K562 (cell line): ENCODE data around the gene TMEM39B.

Experiments used
- CTCF ChIP-seq, 3 experiments: IDR thresholded peaks in 2 of 3; conservative IDR thresholded peaks in 1 of 3; 2 replicates each; pipeline ENCODE4 v1.5.1; 2011 to 2012; ENCODE audit warnings: low read length in 3 of 3, mild to moderate bottlenecking in 3 of 3, control low read depth in 2 of 3, improper control_type of control experiment in 1 of 3, inconsistent platforms in 1 of 3, low read depth in 1 of 3, mixed read lengths in 1 of 3, moderate library complexity in 1 of 3; ENCODE audit not compliant: insufficient read depth in 2 of 3
- FOXK1 ChIP-seq: sonication (generic); formaldehyde crosslinking; IDR thresholded peaks from 2 replicates; pipeline ENCODE4 v1.8.0; 2022; ENCODE audit warnings: missing genetic modification reagents, mild to moderate bottlenecking, borderline replicate concordance
- KAT8 ChIP-seq: fragments of 450-650 bp; IDR thresholded peaks from 2 replicates; pipeline ENCODE4 v1.6.1; 2016; ENCODE audit warnings: low read depth, mild to moderate bottlenecking
- KDM1A ChIP-seq, 2 experiments: fragments of 450-650 bp; IDR thresholded peaks; 2 replicates each; pipeline ENCODE4 v1.6.1; 2016; ENCODE audit warnings: mild to moderate bottlenecking in 2 of 2
- PCBP2 ChIP-seq: fragments of 200-400 bp; formaldehyde crosslinking; IDR thresholded peaks from 2 replicates; pipeline ENCODE4 v1.6.1; 2018; ENCODE audit warnings: low read length, low read depth, mild to moderate bottlenecking, moderate library complexity; ENCODE audit not compliant: poor library complexity, severe bottlenecking
- POLR2A ChIP-seq: fragments of 450-650 bp; conservative IDR thresholded peaks from 2 replicates; pipeline ENCODE4 v1.6.1; 2016
- SP2 ChIP-seq: IDR thresholded peaks from 2 replicates; pipeline ENCODE4 v1.6.1; 2011; ENCODE audit warnings: mild to moderate bottlenecking, low read depth, low read length, moderate library complexity; ENCODE audit not compliant: poor library complexity, severe bottlenecking; ENCODE audit errors: extremely low read depth
- ZNF584 ChIP-seq: fragments of 200-800 bp; sonication (Bioruptor generic); IDR thresholded peaks from 2 replicates; pipeline ENCODE4 v1.6.1; 2016; ENCODE audit warnings: low read depth, mild to moderate bottlenecking, missing genetic modification characterization, missing compliant biosample characterization
- TF ChIP-seq, protein P1 (sequence below), 2 experiments: IDR thresholded peaks; 2 replicates each; pipeline ENCODE4 v1.6.1; 2011; ENCODE audit warnings: borderline replicate concordance in 1 of 2, control low read depth in 1 of 2, low read depth in 1 of 2, low read length in 1 of 2, mild to moderate bottlenecking in 1 of 2, mixed read lengths in 1 of 2, moderate library complexity in 1 of 2; ENCODE audit not compliant: insufficient read depth in 1 of 2, insufficient read length in 1 of 2, poor library complexity in 1 of 2, severe bottlenecking in 1 of 2; ENCODE audit errors: extremely low read depth in 1 of 2

- TF ChIP-seq ZNF584 (CRISPR knock-in tag): no peak
- TF ChIP-seq CTCF (IDR thresholded peaks at IDR 0.05 in 2 of 3, conservative IDR thresholded peaks at IDR 0.05 in 1 of 3; ENCODE audit: insufficient read depth in 2 of 3, low read depth in 1 of 3, low read length in 3 of 3): no peak
- TF ChIP-seq POLR2A: no peak
- TF ChIP-seq PCBP2: no peak
- TF ChIP-seq, protein P1, sequence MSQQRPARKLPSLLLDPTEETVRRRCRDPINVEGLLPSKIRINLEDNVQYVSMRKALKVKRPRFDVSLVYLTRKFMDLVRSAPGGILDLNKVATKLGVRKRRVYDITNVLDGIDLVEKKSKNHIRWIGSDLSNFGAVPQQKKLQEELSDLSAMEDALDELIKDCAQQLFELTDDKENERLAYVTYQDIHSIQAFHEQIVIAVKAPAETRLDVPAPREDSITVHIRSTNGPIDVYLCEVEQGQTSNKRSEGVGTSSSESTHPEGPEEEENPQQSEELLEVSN (IDR thresholded peaks at IDR 0.05; ENCODE audit: borderline replicate concordance in 1 of 2, extremely low read depth in 1 of 2, insufficient read depth in 1 of 2, insufficient read length in 1 of 2, low read depth in 1 of 2, low read length in 1 of 2, poor library complexity in 1 of 2, severe bottlenecking in 1 of 2): no peak
- TF ChIP-seq FOXK1 (CRISPR knock-in tag): no peak
- no peak for TF ChIP-seq KAT8
- TF ChIP-seq SP2: no peak
- no peak for TF ChIP-seq KDM1A (IDR thresholded peaks at IDR 0.05)
Observed at GRCh38 chr1:32082022-32082421, 9.3 kb downstream of the TMEM39B start.
